Esophagus muscularis mucosa (tissue), 4 donors: ENCODE measurements around the gene PIN1.
"Not testable (repeated sequence)": the region's sequence is repeated elsewhere in the genome, so short reads cannot be mapped to it uniquely, and the experiment has no call there.

Experiments
- CTCF ChIP-seq, 3 experiments: fragments of 200-600 bp in 2 of 3; fragments of 450-650 bp in 1 of 3; sonication (generic) in 2 of 3; IDR thresholded peaks; one replicate each; pipeline ENCODE4 v1.5.1; 2017 to 2019; ENCODE audit warnings: antibody characterized with exemption in 3 of 3, mild to moderate bottlenecking in 2 of 3, moderate library complexity in 1 of 3
- EP300 ChIP-seq: sonication (generic); formaldehyde crosslinking; IDR thresholded peaks from one replicate; pipeline ENCODE4 v1.6.1; 2017; ENCODE audit warnings: antibody characterized with exemption
- POLR2A ChIP-seq: fragments of 450-650 bp; IDR thresholded peaks from one replicate; pipeline ENCODE4 v1.6.1; 2017; ENCODE audit warnings: antibody characterized with exemption, moderate library complexity, mild to moderate bottlenecking, low read depth

GRCh38 chr19:9843626-9844273 lies 8.6 kb downstream of the PIN1 start:
- TF ChIP-seq CTCF (IDR thresholded peaks at IDR 0.05); POLR2A; EP300: not testable (repeated sequence)
